Stimulated activated naive B cell treated with anti-CD40 and anti-IgM and Interleukin-4, amounts not matched to agents 10 μg/mL and 1 μg/mL and 100 μg/mL, for 72 hours (primary cell): ENCODE measurements around the gene THAP7.
"Not testable (repeated sequence)": the region's sequence is repeated elsewhere in the genome, so short reads cannot be mapped to it uniquely, and the experiment has no call there.

Experiments used
- ATAC-seq, 2 donors: fragments of 150-1000 bp; cut with Tn5 transposase; replicated peaks; 2 replicates each; pipeline ENCODE4 v1.10.0; 2021; ENCODE audit warnings: moderate library complexity in 1 of 2
- DNase-seq: peaks from one replicate; pipeline ENCODE4 v3.0.0; 2021
- H3K27ac Mint-ChIP-seq: one replicate; pipeline ENCODE4 v1.8.0; 2022; ENCODE audit warnings: mild to moderate bottlenecking, mixed read lengths
- H3K27me3 Mint-ChIP-seq, 2 donors: one replicate each; pipeline ENCODE4 v1.8.0; 2022; ENCODE audit warnings: mixed read lengths in 2 of 2
- H3K36me3 Mint-ChIP-seq, 2 donors: one replicate each; pipeline ENCODE4 v1.8.0; 2022; ENCODE audit warnings: mixed read lengths in 2 of 2, mild to moderate bottlenecking in 1 of 2
- H3K4me1 Mint-ChIP-seq, 2 donors: one replicate each; pipeline ENCODE4 v1.8.0; 2022; ENCODE audit warnings: mixed read lengths in 2 of 2, mild to moderate bottlenecking in 1 of 2
- H3K4me3 Mint-ChIP-seq, 2 donors: one replicate each; pipeline ENCODE4 v1.8.0; 2022; ENCODE audit warnings: mild to moderate bottlenecking in 2 of 2, mixed read lengths in 2 of 2, moderate library complexity in 1 of 2
- H3K9me3 Mint-ChIP-seq, 2 donors: one replicate each; pipeline ENCODE4 v1.8.0; 2022; ENCODE audit warnings: mixed read lengths in 2 of 2, mild to moderate bottlenecking in 1 of 2

Gene THAP7, protein sequence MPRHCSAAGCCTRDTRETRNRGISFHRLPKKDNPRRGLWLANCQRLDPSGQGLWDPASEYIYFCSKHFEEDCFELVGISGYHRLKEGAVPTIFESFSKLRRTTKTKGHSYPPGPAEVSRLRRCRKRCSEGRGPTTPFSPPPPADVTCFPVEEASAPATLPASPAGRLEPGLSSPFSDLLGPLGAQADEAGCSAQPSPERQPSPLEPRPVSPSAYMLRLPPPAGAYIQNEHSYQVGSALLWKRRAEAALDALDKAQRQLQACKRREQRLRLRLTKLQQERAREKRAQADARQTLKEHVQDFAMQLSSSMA

GRCh38 chr22:21001601-21002325, at the start of gene THAP7:
Gene THAP7, minus strand, starts transcription at chr22:21002118. Its CDS starts 207 bp downstream, at chr22:21001911.
- ATAC-seq (peak; percentile 92 to 93), DNase-seq (peak; percentile 95)
- H3K9me3 Mint-ChIP-seq, result no peaks in the 10 kb centered on the region
- H3K4me1 Mint-ChIP-seq, result peaks cover 20 to 42% of the 10 kb centered on the region in 2 donors
- no peaks in the 10 kb centered on the region for H3K27me3 Mint-ChIP-seq
- H3K4me3 Mint-ChIP-seq, result peak within 1 kb of the TSS; percentile 83 to 97
- peaks cover 23 to 26% of the 10 kb centered on the region in 2 donors for H3K36me3 Mint-ChIP-seq
- H3K27ac Mint-ChIP-seq, result peak within 1 kb of the TSS; percentile 98

DNA sequence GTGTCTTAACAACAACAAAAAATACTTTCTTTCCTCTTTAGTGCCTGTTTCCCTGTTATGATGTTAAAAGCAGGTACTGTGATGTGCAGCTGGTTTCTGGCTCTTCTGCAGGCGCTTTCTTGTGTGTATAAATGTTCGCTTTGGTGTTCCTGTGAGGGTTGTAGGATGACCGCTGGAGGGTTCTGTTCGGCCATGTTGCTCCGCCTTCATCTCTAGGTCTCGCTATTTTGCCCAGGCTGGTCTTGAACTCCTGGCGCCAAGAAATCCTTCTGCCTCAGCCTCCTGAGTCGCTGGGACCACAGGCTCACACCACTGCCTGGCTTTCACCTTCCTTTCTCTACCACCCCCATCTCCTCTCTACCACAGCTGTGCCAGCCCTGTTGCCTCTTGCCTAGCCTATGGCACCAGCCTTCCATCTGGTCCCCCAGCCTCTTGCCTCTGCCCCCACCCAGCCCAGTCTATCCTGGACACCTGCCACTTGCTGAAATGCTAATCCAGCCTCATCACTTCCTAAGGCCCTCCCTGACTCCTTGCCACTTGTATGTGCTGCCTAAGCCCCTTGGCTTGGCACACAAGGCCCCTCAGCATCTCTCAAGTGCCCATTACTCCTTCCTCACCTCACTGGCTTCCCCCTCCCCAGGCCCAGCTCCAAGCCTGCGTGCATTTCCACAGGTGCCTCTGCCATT, 49.4 kb upstream of the THAP7 start:
- ATAC-seq (no peak), DNase-seq (no peak)
- H3K27me3 Mint-ChIP-seq, result peaks cover 23 to 29% of the 10 kb centered on the region in 2 donors
- peaks cover 12 to 18% of the 10 kb centered on the region in 2 donors for H3K4me1 Mint-ChIP-seq
- no peaks in the 10 kb centered on the region for H3K9me3 Mint-ChIP-seq
- no peaks in the 10 kb centered on the region for H3K36me3 Mint-ChIP-seq
- no peak overlapping the region for H3K4me3 Mint-ChIP-seq
- H3K27ac Mint-ChIP-seq, result no peak overlapping the region

GRCh38 chr22:21048965-21049364, 47.0 kb upstream of the THAP7 start:
- not testable (repeated sequence) for H3K36me3 Mint-ChIP-seq, ATAC-seq, H3K27ac Mint-ChIP-seq, H3K4me3 Mint-ChIP-seq, DNase-seq, H3K9me3 Mint-ChIP-seq
- Mint-ChIP-seq H3K4me1 (peaks cover 19 to 29% of the 10 kb centered on the region in 2 donors), H3K27me3 (peaks cover 17 to 26% of the 10 kb centered on the region in 2 donors)

- ATAC-seq, H3K36me3 Mint-ChIP-seq, H3K9me3 Mint-ChIP-seq, H3K4me3 Mint-ChIP-seq, DNase-seq, H3K27ac Mint-ChIP-seq: not testable (repeated sequence)
- peaks cover 19 to 31% of the 10 kb centered on the region in 2 donors for H3K27me3 Mint-ChIP-seq
- peaks cover 22 to 34% of the 10 kb centered on the region in 2 donors for H3K4me1 Mint-ChIP-seq
Measured at GRCh38 chr22:21048448-21048847, 46.5 kb upstream of the THAP7 start.

DNA sequence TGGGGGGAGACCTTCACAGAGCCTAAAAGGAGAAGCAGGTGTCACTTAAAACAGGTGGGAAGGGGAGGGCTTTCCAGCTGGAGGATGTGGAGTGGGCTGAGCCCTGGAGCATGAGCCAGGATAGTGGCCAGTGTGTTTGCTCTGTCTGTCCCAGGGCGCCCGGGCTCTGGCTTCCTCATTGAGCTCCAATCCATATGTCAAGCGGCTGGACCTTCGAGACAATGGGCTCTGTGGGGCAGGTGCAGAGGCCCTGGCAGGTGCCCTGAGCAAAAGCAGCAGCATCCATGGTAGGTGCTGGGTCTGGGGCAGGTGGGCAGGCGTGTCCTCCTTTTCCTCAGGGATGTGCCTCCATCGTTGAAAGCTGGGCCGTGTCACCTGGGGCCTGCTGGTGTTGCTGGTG, 45.8 kb upstream of the THAP7 start:
- Mint-ChIP-seq H3K4me3 (no peak overlapping the region), H3K4me1 (peaks cover 25 to 37% of the 10 kb centered on the region in 2 donors), H3K27me3 (peaks cover 26 to 38% of the 10 kb centered on the region in 2 donors), H3K9me3 (no peaks in the 10 kb centered on the region), H3K36me3 (no peaks in the 10 kb centered on the region), H3K27ac (no peak overlapping the region)
- no peak for ATAC-seq
- DNase-seq, result no peak

- peaks cover 32 to 44% of the 10 kb centered on the region in 2 donors for H3K27me3 Mint-ChIP-seq
- no peak overlapping the region for H3K27ac Mint-ChIP-seq
- H3K4me3 Mint-ChIP-seq, result no peak overlapping the region
Measured at GRCh38 chr22:21047035-21047661, 45.2 kb upstream of the THAP7 start.

GRCh38 chr22:21045585-21046294, 43.8 kb upstream of the THAP7 start, which contains the start of gene LRRC74B:
Gene LRRC74B, plus strand, starts transcription at chr22:21045946. Its CDS starts 41 bp downstream, at chr22:21045987.
- H3K4me3 Mint-ChIP-seq, result peak within 1 kb of the TSS; percentile 87 to 88
- H3K36me3 Mint-ChIP-seq, result no peaks in the 10 kb centered on the region
- ATAC-seq (peak; percentile 98), DNase-seq (peak; percentile 81)
- H3K9me3 Mint-ChIP-seq, result no peaks in the 10 kb centered on the region
- H3K27me3 Mint-ChIP-seq, result peaks cover 36 to 43% of the 10 kb centered on the region in 2 donors
- peak within 1 kb of the TSS; percentile 94 for H3K27ac Mint-ChIP-seq
- peaks cover 19 to 28% of the 10 kb centered on the region in 2 donors for H3K4me1 Mint-ChIP-seq

More at GRCh38 chr22:21047035-21047661, 45.2 kb upstream of the THAP7 start:
- Mint-ChIP-seq H3K36me3 (no peaks in the 10 kb centered on the region), H3K4me1 (peaks cover 25 to 37% of the 10 kb centered on the region in 2 donors), H3K9me3 (no peaks in the 10 kb centered on the region)
- ATAC-seq, result no peak
- DNase-seq, result no peak

DNA sequence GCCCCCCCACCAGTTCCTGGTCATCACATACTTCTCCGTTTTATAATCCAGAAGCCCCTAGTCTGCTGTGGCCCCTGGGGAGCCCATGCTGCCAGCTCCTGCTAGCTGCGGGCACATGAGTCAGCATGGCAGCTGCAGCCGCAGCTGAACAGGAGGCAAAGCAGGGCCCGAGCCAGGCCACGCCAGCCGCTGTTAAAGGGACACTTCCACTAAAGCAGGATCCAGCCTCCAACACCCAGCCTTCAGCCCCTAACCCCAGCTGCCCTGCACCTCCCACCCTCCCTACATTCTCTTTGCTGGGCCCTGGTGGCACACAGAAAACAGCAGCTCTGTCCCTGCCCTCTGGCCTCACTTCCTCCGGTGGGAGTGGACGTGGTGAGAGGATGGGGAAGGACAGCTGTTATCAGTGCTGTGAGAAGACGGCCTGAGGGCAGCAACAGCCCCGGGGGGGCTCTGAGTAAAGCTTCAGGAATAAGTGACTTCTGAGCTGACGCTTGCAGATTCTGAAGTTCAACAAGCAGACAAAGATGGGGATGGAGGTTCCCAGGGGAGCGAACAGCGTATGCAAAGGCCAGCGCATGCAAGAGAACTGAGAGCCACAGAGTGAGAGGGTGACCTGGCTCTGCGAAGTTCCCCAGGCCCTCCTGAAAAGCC, 43.1 kb upstream of the THAP7 start:
- ATAC-seq (peak; percentile 64), DNase-seq (peak; percentile 15)
- Mint-ChIP-seq H3K27ac (peak overlapping the region; percentile 94), H3K27me3 (peaks cover 37 to 47% of the 10 kb centered on the region in 2 donors), H3K4me3 (peak overlapping the region; percentile 87 to 88), H3K4me1 (peaks cover 19 to 28% of the 10 kb centered on the region in 2 donors), H3K9me3 (no peaks in the 10 kb centered on the region), H3K36me3 (no peaks in the 10 kb centered on the region)

- ATAC-seq (no peak), DNase-seq (no peak)
- peaks cover 41 to 52% of the 10 kb centered on the region in 2 donors for H3K27me3 Mint-ChIP-seq
- no peaks in the 10 kb centered on the region for H3K36me3 Mint-ChIP-seq
- H3K4me3 Mint-ChIP-seq, result no peak overlapping the region
- H3K4me1 Mint-ChIP-seq, result peaks cover 19 to 28% of the 10 kb centered on the region in 2 donors
- H3K27ac Mint-ChIP-seq, result no peak overlapping the region
- H3K9me3 Mint-ChIP-seq, result no peaks in the 10 kb centered on the region
Measured at GRCh38 chr22:21043860-21044535, 42.1 kb upstream of the THAP7 start.

- no peak overlapping the region for H3K27ac Mint-ChIP-seq
- peaks cover 41 to 52% of the 10 kb centered on the region in 2 donors for H3K27me3 Mint-ChIP-seq
- no peak overlapping the region for H3K4me3 Mint-ChIP-seq
- ATAC-seq (no peak), DNase-seq (no peak)
- no peaks in the 10 kb centered on the region for H3K36me3 Mint-ChIP-seq
- H3K9me3 Mint-ChIP-seq, result no peaks in the 10 kb centered on the region
- peaks cover 19 to 28% of the 10 kb centered on the region in 2 donors for H3K4me1 Mint-ChIP-seq
Measured at GRCh38 chr22:21042978-21043859, 41.3 kb upstream of the THAP7 start.

- ATAC-seq (no peak), DNase-seq (no peak)
- no peaks in the 10 kb centered on the region for H3K36me3 Mint-ChIP-seq
- peaks cover 41 to 52% of the 10 kb centered on the region in 2 donors for H3K27me3 Mint-ChIP-seq
- H3K9me3 Mint-ChIP-seq, result no peaks in the 10 kb centered on the region
- H3K4me3 Mint-ChIP-seq, result no peak overlapping the region
- H3K27ac Mint-ChIP-seq, result no peak overlapping the region
- peaks cover 19 to 28% of the 10 kb centered on the region in 2 donors for H3K4me1 Mint-ChIP-seq
Measured at GRCh38 chr22:21041937-21042336, 40.0 kb upstream of the THAP7 start.

GRCh38 chr22:21039158-21039557, 37.2 kb upstream of the THAP7 start:
- H3K27ac Mint-ChIP-seq, result peak overlapping the region; percentile 37
- H3K4me1 Mint-ChIP-seq, DNase-seq, ATAC-seq, H3K9me3 Mint-ChIP-seq, H3K4me3 Mint-ChIP-seq, H3K36me3 Mint-ChIP-seq: not testable (repeated sequence)
- H3K27me3 Mint-ChIP-seq, result peaks cover 33 to 39% of the 10 kb centered on the region in 2 donors
